ENCODE data around the gene ABCB11.
"Not testable (repeated sequence)": the region's sequence is repeated elsewhere in the genome, so short reads cannot be mapped to it uniquely, and the experiment has no call there.

The ABCB11 gene

DNA sequence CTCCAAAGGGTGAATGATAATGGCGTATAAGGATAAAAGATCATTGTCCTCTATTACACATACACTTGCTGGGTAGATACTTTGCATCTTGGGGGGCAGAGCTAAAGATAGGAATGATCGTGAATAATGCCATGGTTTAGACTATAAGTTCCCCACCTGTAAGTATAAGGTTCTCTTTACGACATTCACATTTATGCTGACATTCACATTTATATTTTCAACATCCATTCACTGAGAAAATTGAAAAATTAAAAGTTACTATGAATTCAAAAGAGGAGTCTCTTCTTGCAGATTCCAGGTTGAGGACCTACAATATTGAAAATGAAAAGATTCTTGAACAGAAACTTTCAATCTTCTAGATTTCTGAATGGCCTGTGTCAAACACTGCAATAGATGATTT is 138.8 kb downstream of the ABCB11 start:
- DNase-seq (ENCODE audit: low read depth in 3 of 3), result no peak

DNA sequence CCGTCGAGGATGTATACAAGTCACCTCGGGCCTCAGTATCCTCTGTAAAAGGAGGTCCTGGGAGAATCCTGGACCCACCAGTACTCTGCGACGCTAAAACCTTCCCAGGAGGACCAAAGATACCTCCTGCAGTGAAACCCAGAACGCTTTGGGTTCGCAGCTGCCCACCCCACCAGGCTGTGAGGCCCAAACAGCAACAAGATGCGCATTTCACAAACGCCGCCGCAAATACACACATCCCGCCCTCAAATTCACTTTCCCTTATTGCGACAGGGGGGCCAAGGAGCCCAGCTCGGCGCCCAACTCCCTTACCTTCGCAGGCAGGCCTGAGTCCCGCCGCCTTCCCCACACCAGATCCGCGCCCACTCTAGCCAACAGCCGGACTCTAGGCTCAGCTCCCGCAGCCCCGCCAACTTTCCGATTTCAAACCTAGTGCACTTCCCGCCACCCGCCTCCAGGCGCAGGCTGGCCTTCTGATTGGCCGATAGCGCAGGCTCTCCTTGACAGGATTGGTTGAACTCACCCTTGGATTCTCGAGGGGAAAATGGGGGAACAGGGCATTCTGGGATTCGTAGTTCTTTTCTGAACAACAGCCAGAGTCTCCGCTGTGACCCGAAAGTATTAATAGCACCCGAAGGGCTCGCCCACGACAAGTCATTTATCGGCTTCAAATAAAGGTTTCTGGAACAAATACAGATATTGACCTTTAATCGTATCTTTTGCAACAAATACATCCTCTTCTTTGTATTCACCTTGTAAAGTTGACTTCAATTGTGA is 140.9 kb downstream of the ABCB11 start, which contains the start of gene SPC25:
TSS of gene SPC25 (minus strand) at position 425 of the 777 bp plus-strand sequence. CDS start 911 bp downstream, outside the sequence.
- DNase-seq (ENCODE audit: low read depth in 3 of 3), result peak; percentile 75 to 84 (median 81)

DNA sequence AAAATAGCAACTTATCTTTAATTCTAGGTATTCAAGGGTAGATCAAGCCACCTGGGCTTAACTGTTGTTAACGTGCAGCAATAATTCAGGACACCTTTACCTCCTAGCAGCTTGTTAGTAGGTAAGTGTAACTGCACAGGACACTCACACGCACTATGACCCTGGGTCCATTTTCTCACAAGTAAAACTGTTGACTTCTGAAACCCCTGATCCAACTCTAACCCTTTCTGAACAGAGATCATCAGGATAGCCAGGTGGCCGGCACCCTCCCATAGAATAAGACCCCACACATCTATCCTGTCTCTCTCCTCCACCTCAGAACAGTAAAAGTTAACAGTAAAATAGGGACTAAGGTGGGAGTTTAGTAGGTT is 141.5 kb downstream of the ABCB11 start:
- no peak for DNase-seq (ENCODE audit: low read depth in 3 of 3)

DNA sequence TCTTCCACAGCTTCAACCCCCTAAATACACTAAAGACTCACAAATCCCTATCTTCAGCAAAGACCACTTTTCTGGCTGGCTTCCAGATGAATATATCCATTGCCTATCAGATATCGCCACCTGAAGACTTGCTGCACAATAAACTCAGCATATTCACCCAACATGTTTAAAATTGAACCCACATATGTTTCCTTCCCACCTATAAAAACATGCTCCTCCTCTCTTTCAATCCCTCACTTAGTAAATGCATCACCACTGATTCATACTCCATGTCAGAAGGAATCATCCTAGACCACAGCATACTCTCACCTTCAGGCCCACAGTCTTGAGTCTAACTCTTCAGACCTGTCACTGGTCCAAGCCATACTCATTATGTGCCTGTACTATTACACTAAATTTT is 146.1 kb downstream of the ABCB11 start:
- DNase-seq (ENCODE audit: low read depth in 3 of 3), result no peak

DNA sequence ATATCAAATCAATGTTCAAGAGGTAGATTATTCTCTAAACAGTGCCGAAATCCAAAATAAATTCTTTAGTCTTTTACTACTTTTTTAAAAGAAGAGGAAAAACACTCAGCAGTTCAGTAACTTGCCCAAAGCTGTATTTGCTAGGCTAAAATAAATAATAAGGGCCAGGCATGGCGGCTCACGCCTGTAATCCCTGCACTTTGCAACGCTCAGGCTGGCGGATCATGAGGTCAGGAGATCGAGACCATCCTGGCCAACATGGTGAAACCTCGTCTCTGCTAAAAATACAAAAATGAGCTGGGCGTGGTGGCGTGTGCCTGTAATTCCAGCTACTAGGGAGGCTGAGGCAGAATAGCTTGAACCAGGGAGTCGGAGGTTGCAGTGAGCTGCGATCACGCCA is 149.0 kb downstream of the ABCB11 start:
- DNase-seq (ENCODE audit: low read depth in 3 of 3), result not testable (repeated sequence)

DNA sequence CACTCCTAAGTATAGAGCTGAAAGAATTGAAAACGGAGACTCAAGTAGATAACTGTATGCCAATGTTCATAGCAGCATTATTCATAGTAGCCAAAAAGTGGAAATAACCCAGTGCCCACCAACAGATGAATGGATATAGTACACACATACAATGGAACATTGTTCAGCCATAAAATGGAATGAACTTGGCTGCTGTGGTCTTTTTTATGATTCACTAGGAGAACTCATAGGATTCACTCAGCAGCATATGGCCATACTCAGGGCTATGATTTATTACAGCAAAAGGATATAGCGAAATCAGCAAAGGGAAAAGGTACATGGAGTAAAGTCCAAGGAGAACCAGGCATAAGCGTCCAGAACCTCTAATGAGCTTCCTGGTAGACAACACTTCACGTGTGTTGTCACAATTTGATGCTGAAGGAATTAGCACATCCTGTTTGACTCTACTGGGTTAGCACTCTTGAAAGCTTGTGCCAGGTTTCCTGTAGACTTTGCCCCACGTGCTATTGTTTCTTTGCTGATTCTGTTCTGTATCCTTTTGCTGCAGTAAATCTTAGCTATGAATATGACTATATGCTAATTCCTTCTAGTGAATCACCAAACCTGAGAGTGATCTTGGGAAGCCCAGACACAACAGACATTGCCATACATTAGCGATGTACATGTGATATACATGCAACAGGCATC is 156.6 kb downstream of the ABCB11 start:
- DNase-seq (ENCODE audit: low read depth in 3 of 3), result no peak

DNA sequence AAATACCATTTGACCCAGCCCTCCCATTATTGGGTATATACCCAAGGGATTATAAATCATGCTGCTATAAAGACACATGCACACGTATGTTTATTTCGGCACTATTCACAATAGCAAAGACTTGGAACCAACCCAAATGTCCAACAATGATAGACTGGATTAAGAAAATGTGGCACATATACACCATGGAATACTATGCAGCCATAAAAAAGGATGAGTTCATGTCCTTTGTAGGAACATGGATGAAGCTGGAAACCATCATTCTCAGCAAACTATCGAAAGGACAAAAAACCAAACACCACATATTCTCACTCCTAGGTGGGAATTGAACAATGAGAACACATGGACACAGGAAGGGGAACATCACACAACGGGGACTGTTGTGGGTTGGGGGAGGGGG is 160.3 kb downstream of the ABCB11 start:
- DNase-seq (ENCODE audit: low read depth in 3 of 3), result not testable (repeated sequence)
